ENCODE results near the gene ZNF280A. TPM values are rescaled to one million over a fixed set of nuclear protein-coding genes. Genes with fewer than 3 reads are reported as not detected.
A peak's percentile ranks its signal among the peaks of the same experiment; 100 is the strongest.
"Not testable (repeated sequence)": the region's sequence is repeated elsewhere in the genome, so short reads cannot be mapped to it uniquely, and the experiment has no call there.

ZNF280A gene
- total RNA-seq, 2 experiments from 2014 or later: not detected

DNA sequence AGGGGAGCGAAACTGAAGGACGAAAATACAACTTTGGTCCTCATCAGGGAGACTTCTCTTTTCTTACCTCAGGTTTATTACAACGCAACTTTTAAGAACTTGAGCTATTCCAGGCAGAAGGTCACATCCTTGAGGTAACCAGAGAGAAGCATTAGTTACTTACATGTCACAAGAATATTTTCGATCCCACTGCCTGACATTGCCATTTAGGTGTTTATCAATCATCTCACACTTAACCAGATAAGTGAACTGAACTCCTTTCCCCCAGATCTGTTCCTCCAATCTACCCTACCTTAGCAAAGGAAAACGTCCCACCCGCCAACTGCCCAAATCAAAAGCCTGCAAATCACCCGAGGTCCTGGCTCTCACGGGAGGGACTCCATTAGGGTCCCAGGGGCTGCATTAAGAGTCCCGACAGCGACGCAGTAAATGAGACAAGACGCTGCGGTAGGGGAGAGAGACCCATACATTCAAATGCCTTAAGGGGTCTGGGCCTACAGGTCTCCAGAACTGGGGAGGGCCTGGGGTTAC is 12.3 kb downstream of the ZNF280A start:
- CTCF ChIA-PET: interaction anchor here (0.9 to 2.4 kb wide), 6 partner anchors 9 to 245 kb away, joined by 3 to 16 read pairs (median 6); partner anchors contain the start of gene PRAME
- TF ChIP-seq, protein P1, sequence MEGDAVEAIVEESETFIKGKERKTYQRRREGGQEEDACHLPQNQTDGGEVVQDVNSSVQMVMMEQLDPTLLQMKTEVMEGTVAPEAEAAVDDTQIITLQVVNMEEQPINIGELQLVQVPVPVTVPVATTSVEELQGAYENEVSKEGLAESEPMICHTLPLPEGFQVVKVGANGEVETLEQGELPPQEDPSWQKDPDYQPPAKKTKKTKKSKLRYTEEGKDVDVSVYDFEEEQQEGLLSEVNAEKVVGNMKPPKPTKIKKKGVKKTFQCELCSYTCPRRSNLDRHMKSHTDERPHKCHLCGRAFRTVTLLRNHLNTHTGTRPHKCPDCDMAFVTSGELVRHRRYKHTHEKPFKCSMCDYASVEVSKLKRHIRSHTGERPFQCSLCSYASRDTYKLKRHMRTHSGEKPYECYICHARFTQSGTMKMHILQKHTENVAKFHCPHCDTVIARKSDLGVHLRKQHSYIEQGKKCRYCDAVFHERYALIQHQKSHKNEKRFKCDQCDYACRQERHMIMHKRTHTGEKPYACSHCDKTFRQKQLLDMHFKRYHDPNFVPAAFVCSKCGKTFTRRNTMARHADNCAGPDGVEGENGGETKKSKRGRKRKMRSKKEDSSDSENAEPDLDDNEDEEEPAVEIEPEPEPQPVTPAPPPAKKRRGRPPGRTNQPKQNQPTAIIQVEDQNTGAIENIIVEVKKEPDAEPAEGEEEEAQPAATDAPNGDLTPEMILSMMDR (IDR thresholded peaks at IDR 0.05): no peak
- peak overlapping the region; percentile 27 for H3K27ac Mint-ChIP-seq

DNA sequence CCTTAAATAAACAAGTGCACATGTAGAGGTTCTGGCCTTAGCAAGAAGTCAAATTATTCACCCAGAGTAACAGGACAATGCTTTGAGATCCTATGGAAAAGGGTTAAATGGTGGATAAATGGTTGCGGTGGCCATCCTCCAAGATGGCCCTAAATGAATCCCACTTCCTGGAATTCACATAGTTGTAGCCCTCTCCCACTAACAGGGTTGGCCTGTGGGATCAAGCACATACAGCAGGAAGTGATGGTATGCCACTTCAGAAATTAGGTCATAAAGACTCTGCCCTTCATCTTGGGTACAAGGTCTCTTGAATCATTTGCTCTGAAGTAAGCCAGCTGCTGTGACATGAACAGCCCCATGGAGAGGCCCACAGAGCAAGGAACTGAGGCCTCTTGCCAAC is 13.3 kb downstream of the ZNF280A start:
- POLR2A ChIA-PET: interaction anchor here (0.6 to 1.2 kb wide), 2 partner anchors 9 to 53 kb away, joined by 3 read pairs; partner anchors contain the start of gene PRAME
- TF ChIP-seq, protein P1 (IDR thresholded peaks at IDR 0.05): no peak

More for the DNA sequence above, 12.3 kb downstream of the ZNF280A start:
- ATAC-seq (no peak), DNase-seq (peak; percentile 14)
- intact Hi-C loops (cut with micrococcal nuclease): no loop called here
- POLR2A ChIA-PET: no interaction called here
- peaks cover 13% of the 10 kb centered on the region for H3K9me3 Mint-ChIP-seq
- H3K36me3 Mint-ChIP-seq (ENCODE audit: low read depth): peaks cover 38% of the 10 kb centered on the region
- H3K4me3 Mint-ChIP-seq: peak overlapping the region; percentile 78
- H3K27me3 Mint-ChIP-seq: no peaks in the 10 kb centered on the region
- peaks cover 13% of the 10 kb centered on the region for H3K4me1 Mint-ChIP-seq (ENCODE audit: low read depth)

DNA sequence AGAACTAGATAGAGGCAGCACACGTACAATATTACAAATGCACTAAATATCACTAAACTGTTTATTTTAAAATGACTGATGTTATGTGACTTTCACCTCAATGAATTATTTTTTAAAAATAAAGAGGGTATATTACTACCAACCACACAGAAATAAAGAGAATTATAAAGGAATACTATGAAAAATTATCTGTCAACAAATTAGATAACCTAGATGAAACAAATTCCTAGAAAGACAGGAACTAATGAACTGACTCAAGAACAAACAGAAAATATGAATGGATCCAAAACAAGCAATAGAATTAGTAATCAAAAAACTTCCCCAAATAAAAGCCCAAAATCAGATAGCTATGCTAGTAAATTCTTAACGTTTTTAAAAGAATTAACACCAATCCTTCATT is 21.8 kb downstream of the ZNF280A start:
- TF ChIP-seq, protein P1 (IDR thresholded peaks at IDR 0.05): no peak
- DNase-seq: no peak
- no peaks in the 10 kb centered on the region for H3K27me3 Mint-ChIP-seq
- H3K9me3 Mint-ChIP-seq: no peaks in the 10 kb centered on the region
- no peak overlapping the region for H3K27ac Mint-ChIP-seq
- intact Hi-C loops (cut with micrococcal nuclease): no loop called here
- CTCF ChIA-PET: interaction anchor here (1.0 to 2.8 kb wide), 2 partner anchors 11 to 34 kb away, joined by 3 to 16 read pairs; partner anchors contain the start of gene ZNF280B
- POLR2A ChIA-PET: no interaction called here
- no peak for ATAC-seq
- no peak overlapping the region for H3K4me3 Mint-ChIP-seq
- no peaks in the 10 kb centered on the region for H3K4me1 Mint-ChIP-seq (ENCODE audit: low read depth)
- H3K36me3 Mint-ChIP-seq (ENCODE audit: low read depth): peaks cover 10% of the 10 kb centered on the region

More for the DNA sequence above, 13.3 kb downstream of the ZNF280A start:
- H3K27ac Mint-ChIP-seq: no peak overlapping the region
- no peak for DNase-seq
- H3K27me3 Mint-ChIP-seq: no peaks in the 10 kb centered on the region
- H3K4me3 Mint-ChIP-seq: peak overlapping the region; percentile 13
- H3K9me3 Mint-ChIP-seq: peaks cover 13% of the 10 kb centered on the region
- ATAC-seq: no peak
- H3K36me3 Mint-ChIP-seq (ENCODE audit: low read depth): peaks cover 43% of the 10 kb centered on the region
- peaks cover 13% of the 10 kb centered on the region for H3K4me1 Mint-ChIP-seq (ENCODE audit: low read depth)
- intact Hi-C loops (cut with micrococcal nuclease): no loop called here
- CTCF ChIA-PET: interaction anchor here (2.4 kb wide), 1 partner anchor 52 kb away, joined by 7 read pairs; the partner anchor contains the start of gene PRAME

DNA sequence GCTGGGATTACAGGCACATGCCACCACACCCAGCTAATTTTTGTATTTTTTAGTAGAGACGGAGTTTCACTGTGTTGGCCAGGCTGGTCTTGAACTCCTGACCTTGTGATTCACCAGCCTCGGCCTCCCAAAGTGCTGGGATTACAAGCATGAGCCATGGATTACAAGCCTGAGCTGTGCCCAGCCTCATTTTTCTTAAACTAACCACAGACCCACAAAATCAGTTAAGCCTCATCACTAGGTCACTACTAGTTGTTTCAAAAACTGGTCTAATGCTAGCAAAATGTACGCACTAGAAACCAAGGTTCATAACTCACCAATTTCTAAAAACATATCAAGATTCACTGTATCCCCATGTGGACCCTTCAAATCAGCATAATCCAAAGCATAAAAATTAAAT is 28.5 kb downstream of the ZNF280A start:
- CTCF ChIA-PET: interaction anchor here (2.0 to 2.7 kb wide), 3 partner anchors 17 to 28 kb away, joined by 5 to 14 read pairs (median 6); partner anchors contain the start of gene ZNF280B
- DNase-seq; H3K4me3 Mint-ChIP-seq; ATAC-seq; H3K27me3 Mint-ChIP-seq; H3K9me3 Mint-ChIP-seq; intact Hi-C loops (cut with micrococcal nuclease); POLR2A ChIA-PET; H3K27ac Mint-ChIP-seq; H3K4me1 Mint-ChIP-seq (ENCODE audit: low read depth): not testable (repeated sequence)
- H3K36me3 Mint-ChIP-seq (ENCODE audit: low read depth): peaks cover 25% of the 10 kb centered on the region

DNA sequence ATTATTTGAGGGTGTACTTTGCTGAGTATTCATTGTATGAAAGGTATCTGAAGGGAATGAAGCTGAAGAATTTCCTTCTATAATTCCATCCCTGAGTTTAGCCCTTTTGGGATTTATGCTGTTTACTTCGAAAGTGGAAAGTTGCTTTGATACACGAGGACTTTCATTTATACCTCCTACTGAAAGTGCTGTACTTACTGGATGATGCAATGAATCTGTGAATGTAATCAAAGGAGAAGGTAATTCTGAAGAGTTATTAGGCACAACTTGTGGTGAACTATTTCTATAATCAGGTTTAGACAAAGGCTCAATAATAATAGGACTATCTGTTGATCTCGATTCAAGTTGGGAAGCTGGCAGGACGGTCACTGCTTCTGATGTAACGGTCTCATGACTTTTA is 31.3 kb downstream of the ZNF280A start:
- ATAC-seq (no peak), DNase-seq (no peak)
- ChIA-PET POLR2A (interaction anchor here (0.6 kb wide), 1 partner anchor 138 kb away, joined by 3 read pairs; no protein-coding TSS in a partner anchor), CTCF (interaction anchor here (0.6 to 2.7 kb wide), 2 partner anchors 20 to 1594 kb away, joined by 3 to 14 read pairs; partner anchors contain the start of gene ZNF280B)
- H3K4me1 Mint-ChIP-seq (ENCODE audit: low read depth): no peaks in the 10 kb centered on the region
- H3K27ac Mint-ChIP-seq: peak overlapping the region; percentile 31
- H3K4me3 Mint-ChIP-seq: no peak overlapping the region
- H3K9me3 Mint-ChIP-seq: no peaks in the 10 kb centered on the region
- intact Hi-C loops (cut with micrococcal nuclease): no loop called here
- TF ChIP-seq, protein P1 (IDR thresholded peaks at IDR 0.05): no peak
- H3K36me3 Mint-ChIP-seq (ENCODE audit: low read depth): peaks cover 25% of the 10 kb centered on the region
- H3K27me3 Mint-ChIP-seq: no peaks in the 10 kb centered on the region
